MM.1S (cell line): Measurements from ENCODE around the gene TBCCD1.

Experiments
- EZH2 ChIP-seq: fragments of 300-600 bp; sonication (generic); optimal IDR thresholded peaks from 2 replicates; pipeline ENCODE3; 2017; ENCODE audit warnings: low read depth, mild to moderate bottlenecking, antibody characterized with exemption, low read length, mixed read lengths
- TF ChIP-seq, protein P1 (sequence below): fragments of 300-600 bp; sonication (generic); IDR thresholded peaks from 2 replicates; pipeline ENCODE4 v1.5.1; 2016; ENCODE audit warnings: antibody characterized with exemption, low read length, mixed read lengths

DNA sequence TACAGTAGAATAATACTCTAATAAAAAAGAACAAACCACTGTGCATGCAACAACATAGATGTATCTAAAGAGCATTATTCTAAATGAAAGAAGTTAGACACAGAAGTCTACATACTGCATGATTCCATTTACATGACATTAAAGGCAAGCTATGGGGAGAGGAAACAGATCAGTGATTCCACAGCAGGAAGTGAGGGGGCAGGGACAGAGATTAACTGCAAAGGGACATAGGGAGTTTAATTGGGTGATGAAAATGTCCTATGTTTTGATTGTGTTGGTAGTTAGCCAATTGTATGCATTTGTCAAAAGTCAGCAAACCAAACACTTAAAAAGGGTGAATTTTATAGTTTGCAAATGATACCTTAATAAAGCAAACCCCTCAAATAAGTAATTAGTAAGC, 36.7 kb downstream of the TBCCD1 start:
- TF ChIP-seq, protein P1, sequence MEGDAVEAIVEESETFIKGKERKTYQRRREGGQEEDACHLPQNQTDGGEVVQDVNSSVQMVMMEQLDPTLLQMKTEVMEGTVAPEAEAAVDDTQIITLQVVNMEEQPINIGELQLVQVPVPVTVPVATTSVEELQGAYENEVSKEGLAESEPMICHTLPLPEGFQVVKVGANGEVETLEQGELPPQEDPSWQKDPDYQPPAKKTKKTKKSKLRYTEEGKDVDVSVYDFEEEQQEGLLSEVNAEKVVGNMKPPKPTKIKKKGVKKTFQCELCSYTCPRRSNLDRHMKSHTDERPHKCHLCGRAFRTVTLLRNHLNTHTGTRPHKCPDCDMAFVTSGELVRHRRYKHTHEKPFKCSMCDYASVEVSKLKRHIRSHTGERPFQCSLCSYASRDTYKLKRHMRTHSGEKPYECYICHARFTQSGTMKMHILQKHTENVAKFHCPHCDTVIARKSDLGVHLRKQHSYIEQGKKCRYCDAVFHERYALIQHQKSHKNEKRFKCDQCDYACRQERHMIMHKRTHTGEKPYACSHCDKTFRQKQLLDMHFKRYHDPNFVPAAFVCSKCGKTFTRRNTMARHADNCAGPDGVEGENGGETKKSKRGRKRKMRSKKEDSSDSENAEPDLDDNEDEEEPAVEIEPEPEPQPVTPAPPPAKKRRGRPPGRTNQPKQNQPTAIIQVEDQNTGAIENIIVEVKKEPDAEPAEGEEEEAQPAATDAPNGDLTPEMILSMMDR: no peak
- TF ChIP-seq EZH2: no peak
